Cardiac muscle cell (in vitro differentiated cells and primary cell): ENCODE data around the gene SEC31B. TPM values are rescaled to one million over a fixed set of nuclear protein-coding genes. Genes with fewer than 3 reads are reported as not detected.

Experiments used
- DNase-seq, 2 donors: peaks; one replicate each; pipeline versions ENCODE4 v3.0.0 to v3.0.0-alpha.2; 2010 to 2017; ENCODE audit warnings: low read depth in 1 of 2, low spot score in 1 of 2
- H3K27ac ChIP-seq: fragments of 200-600 bp; sonication (generic); 2 replicates; pipeline ENCODE4 v1.5.1; 2016
- H3K27me3 ChIP-seq: fragments of 200-600 bp; sonication (generic); 2 replicates; pipeline ENCODE4 v1.6.0; 2016; ENCODE audit warnings: control low read depth
- H3K36me3 ChIP-seq: fragments of 200-600 bp; sonication (generic); 2 replicates; pipeline ENCODE4 v1.5.1; 2016; ENCODE audit warnings: control low read depth
- H3K4me1 ChIP-seq: fragments of 200-600 bp; sonication (generic); 2 replicates; pipeline ENCODE4 v1.8.1; 2017; ENCODE audit warnings: low read depth, mild to moderate bottlenecking, mixed run types
- H3K4me3 ChIP-seq: fragments of 200-600 bp; sonication (generic); 2 replicates; pipeline ENCODE4 v1.5.1; 2016; ENCODE audit warnings: mild to moderate bottlenecking
- H3K9me3 ChIP-seq: fragments of 200-600 bp; sonication (generic); 2 replicates; pipeline ENCODE4 v1.5.1; 2017; ENCODE audit warnings: low read depth, mild to moderate bottlenecking, control low read depth
- CTCF ChIP-seq: IDR thresholded peaks from 2 replicates; pipeline ENCODE4 v1.5.1; 2012; ENCODE audit warnings: low read depth, mild to moderate bottlenecking, low read length
- polyA plus RNA-seq: library from polyadenylated mRNA; unstranded; fragments of >200 nt; fragmentation: Nextera tagmentation; extraction: Ambion mirVana; gene quantifications from 2 replicates; pipeline ENCODE4 v1.2.1, GENCODE V29; 2016
- total RNA-seq: library from RNA; depleted of rRNA; stranded (reverse); fragments of >200 nt; gene quantifications from 2 replicates; pipeline ENCODE4 v1.2.3, GENCODE V29; 2016

Gene SEC31B
- total and polyA plus RNA-seq, 2 experiments from 2014 or later = 13.2 to 23.1 TPM

GRCh38 chr10:100510533-100511308 is 8.9 kb downstream of the SEC31B start:
- Histone ChIP-seq H3K36me3 (peaks cover 7% of the 10 kb centered on the region), H3K27ac (no peak overlapping the region), H3K4me1 (peaks cover 9% of the 10 kb centered on the region), H3K4me3 (no peak overlapping the region), H3K27me3 (no peaks in the 10 kb centered on the region), H3K9me3 (no peaks in the 10 kb centered on the region)
- no peak for TF ChIP-seq CTCF
- no peak for DNase-seq

GRCh38 chr10:100509241-100509840 is 10.3 kb downstream of the SEC31B start:
- H3K27ac ChIP-seq = no peak overlapping the region
- peak in 1 of 2 donors; percentile 32 for DNase-seq
- no peaks in the 10 kb centered on the region for H3K27me3 ChIP-seq

GRCh38 chr10:100508691-100509150 is 10.9 kb downstream of the SEC31B start:
- Histone ChIP-seq H3K4me1 (peaks cover 16% of the 10 kb centered on the region), H3K27me3 (no peaks in the 10 kb centered on the region), H3K36me3 (peaks cover 7% of the 10 kb centered on the region), H3K9me3 (no peaks in the 10 kb centered on the region), H3K4me3 (no peak overlapping the region), H3K27ac (no peak overlapping the region)
- peak; percentile 65 for TF ChIP-seq CTCF
- peak; percentile 47 to 66 for DNase-seq

More at GRCh38 chr10:100509241-100509840, 10.3 kb downstream of the SEC31B start:
- Histone ChIP-seq H3K9me3 (no peaks in the 10 kb centered on the region), H3K36me3 (peaks cover 7% of the 10 kb centered on the region), H3K4me3 (no peak overlapping the region), H3K4me1 (peaks cover 12% of the 10 kb centered on the region)
- no peak for TF ChIP-seq CTCF

- Histone ChIP-seq H3K27ac (no peak overlapping the region), H3K4me1 (peaks cover 19% of the 10 kb centered on the region), H3K9me3 (no peaks in the 10 kb centered on the region), H3K27me3 (no peaks in the 10 kb centered on the region), H3K4me3 (no peak overlapping the region), H3K36me3 (peaks cover 7% of the 10 kb centered on the region)
- no peak for DNase-seq
- TF ChIP-seq CTCF = no peak
Measured at GRCh38 chr10:100508266-100508665, 11.4 kb downstream of the SEC31B start.

- Histone ChIP-seq H3K27me3 (no peaks in the 10 kb centered on the region), H3K4me3 (no peak overlapping the region), H3K4me1 (peaks cover 14% of the 10 kb centered on the region), H3K27ac (no peak overlapping the region), H3K36me3 (peaks cover 7% of the 10 kb centered on the region), H3K9me3 (no peaks in the 10 kb centered on the region)
- TF ChIP-seq CTCF = no peak
- no peak for DNase-seq
Measured at GRCh38 chr10:100507357-100507732, 12.3 kb downstream of the SEC31B start.
